ENCODE data around the gene ARHGDIA. TPM values are rescaled to one million over a fixed set of nuclear protein-coding genes. Genes with fewer than 3 reads are reported as not detected.

Gene ARHGDIA
- total and polyA plus RNA-seq, 2 experiments from 2014 or later = 80.7 to 295 TPM

DNA sequence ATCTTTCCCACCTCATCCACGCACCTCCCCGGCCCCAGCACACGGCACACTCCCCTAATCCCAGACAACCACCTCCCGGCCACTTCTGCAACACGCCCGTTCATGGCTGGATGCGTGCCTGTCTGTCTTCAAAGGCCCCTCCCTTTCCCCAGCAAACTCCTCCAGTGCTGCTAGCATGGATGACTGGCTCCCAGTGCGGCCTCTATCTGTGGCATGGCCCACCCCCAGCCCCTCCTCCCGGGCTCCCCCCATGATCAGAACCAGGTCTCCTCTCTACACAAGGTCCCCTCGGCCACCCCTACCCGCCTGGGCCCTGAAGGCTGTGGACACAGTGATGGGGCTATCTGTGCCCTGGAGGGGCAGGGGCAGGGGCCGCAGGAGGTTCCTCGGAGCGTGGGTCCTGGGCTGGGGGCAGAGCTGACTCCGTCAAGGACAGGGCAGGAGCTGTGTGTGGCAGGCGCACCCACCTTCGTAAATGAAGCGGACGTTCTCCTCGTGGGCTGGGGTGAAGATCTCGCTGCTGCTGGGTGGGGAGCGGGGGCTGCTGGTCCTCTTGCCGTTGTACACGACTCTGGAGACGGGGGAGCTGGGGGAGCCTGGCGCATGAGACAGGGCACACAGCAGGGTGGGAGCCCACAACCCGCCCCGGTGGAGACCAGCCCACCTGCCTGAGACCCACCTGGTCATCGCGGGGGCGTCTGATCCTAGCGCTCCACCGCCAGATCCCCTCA, 47.2 kb downstream of the ARHGDIA start:
- no peaks in the 10 kb centered on the region for H3K27me3 ChIP-seq
- no peak overlapping the region for H3K4me2 ChIP-seq
- H3K4me1 ChIP-seq (ENCODE audit: insufficient read depth) = peaks cover 13% of the 10 kb centered on the region
- H2AFZ ChIP-seq = no peak overlapping the region
- no peaks in the 10 kb centered on the region for H3K36me3 ChIP-seq (replicated peaks; ENCODE audit: insufficient read depth, low read depth)
- no peaks in the 10 kb centered on the region for H3K9me3 ChIP-seq (ENCODE audit: low read depth)
- no peaks in the 10 kb centered on the region for H4K20me1 ChIP-seq (ENCODE audit: insufficient read depth, poor library complexity, severe bottlenecking)
- H3K27ac ChIP-seq = no peak overlapping the region
- no peak overlapping the region for H3K4me3 ChIP-seq
- 98% methylated on average over 20 of the region's 33 CpGs for WGBS (ENCODE audit: low lambda C conversion rate, missing lambda C conversion rate)
- no peak for TF ChIP-seq EZH2phosphoT487 (IDR thresholded peaks at IDR 0.05; ENCODE audit: low read depth, severe bottlenecking, unreplicated experiment)
- no peak for TF ChIP-seq EZH2 (IDR thresholded peaks at IDR 0.05; ENCODE audit: borderline replicate concordance)
- TF ChIP-seq, protein P1, sequence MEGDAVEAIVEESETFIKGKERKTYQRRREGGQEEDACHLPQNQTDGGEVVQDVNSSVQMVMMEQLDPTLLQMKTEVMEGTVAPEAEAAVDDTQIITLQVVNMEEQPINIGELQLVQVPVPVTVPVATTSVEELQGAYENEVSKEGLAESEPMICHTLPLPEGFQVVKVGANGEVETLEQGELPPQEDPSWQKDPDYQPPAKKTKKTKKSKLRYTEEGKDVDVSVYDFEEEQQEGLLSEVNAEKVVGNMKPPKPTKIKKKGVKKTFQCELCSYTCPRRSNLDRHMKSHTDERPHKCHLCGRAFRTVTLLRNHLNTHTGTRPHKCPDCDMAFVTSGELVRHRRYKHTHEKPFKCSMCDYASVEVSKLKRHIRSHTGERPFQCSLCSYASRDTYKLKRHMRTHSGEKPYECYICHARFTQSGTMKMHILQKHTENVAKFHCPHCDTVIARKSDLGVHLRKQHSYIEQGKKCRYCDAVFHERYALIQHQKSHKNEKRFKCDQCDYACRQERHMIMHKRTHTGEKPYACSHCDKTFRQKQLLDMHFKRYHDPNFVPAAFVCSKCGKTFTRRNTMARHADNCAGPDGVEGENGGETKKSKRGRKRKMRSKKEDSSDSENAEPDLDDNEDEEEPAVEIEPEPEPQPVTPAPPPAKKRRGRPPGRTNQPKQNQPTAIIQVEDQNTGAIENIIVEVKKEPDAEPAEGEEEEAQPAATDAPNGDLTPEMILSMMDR (IDR thresholded peaks at IDR 0.05; ENCODE audit: poor library complexity) = no peak
- peaks cover 19% of the 10 kb centered on the region for H3K79me2 ChIP-seq
- H3K9me2 ChIP-seq (replicated peaks; ENCODE audit: insufficient read depth) = no peaks in the 10 kb centered on the region
- no peak for DNase-seq (ENCODE audit: low spot score)

GRCh38 chr17:81822996-81823819, 47.9 kb downstream of the ARHGDIA start:
- peaks cover 13% of the 10 kb centered on the region for H3K4me1 ChIP-seq (ENCODE audit: insufficient read depth)
- no peak overlapping the region for H3K4me2 ChIP-seq
- no peaks in the 10 kb centered on the region for H3K36me3 ChIP-seq (replicated peaks; ENCODE audit: insufficient read depth, low read depth)
- no peaks in the 10 kb centered on the region for H3K27me3 ChIP-seq
- H3K27ac ChIP-seq = no peak overlapping the region
- H2AFZ ChIP-seq = no peak overlapping the region
- TF ChIP-seq EZH2 (IDR thresholded peaks at IDR 0.05; ENCODE audit: borderline replicate concordance) (no peak), EZH2phosphoT487 (IDR thresholded peaks at IDR 0.05; ENCODE audit: low read depth, severe bottlenecking, unreplicated experiment) (no peak)
- TF ChIP-seq, protein P1 (IDR thresholded peaks at IDR 0.05; ENCODE audit: poor library complexity) = no peak
- no peaks in the 10 kb centered on the region for H3K9me2 ChIP-seq (replicated peaks; ENCODE audit: insufficient read depth)
- peaks cover 11% of the 10 kb centered on the region for H3K79me2 ChIP-seq
- no peak for DNase-seq (ENCODE audit: low spot score)
- WGBS (ENCODE audit: low lambda C conversion rate, missing lambda C conversion rate) = 96% methylated on average over 23 of the region's 30 CpGs
- H3K9me3 ChIP-seq (ENCODE audit: low read depth) = no peaks in the 10 kb centered on the region
- no peaks in the 10 kb centered on the region for H4K20me1 ChIP-seq (ENCODE audit: insufficient read depth, poor library complexity, severe bottlenecking)
- no peak overlapping the region for H3K4me3 ChIP-seq

DNA sequence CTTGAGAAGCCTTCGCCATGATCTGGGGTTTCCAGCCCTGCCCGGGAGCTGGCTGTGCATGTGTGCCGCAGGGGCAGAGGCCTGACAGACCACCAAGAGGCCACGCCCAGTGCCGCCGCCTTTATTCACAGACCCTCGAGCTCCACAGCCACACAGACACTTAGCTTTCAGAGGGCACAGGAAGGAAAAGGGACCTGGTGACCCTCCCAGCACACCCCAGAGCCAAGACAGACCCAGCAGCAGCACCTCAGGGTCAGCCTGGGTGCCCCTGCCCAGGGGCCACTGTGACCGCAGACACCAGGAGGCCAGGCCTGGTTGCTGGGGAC, 48.9 kb downstream of the ARHGDIA start:
- Histone ChIP-seq H3K9me2 (replicated peaks; ENCODE audit: insufficient read depth) (no peaks in the 10 kb centered on the region), H2AFZ (no peak overlapping the region), H4K20me1 (ENCODE audit: insufficient read depth, poor library complexity, severe bottlenecking) (no peaks in the 10 kb centered on the region), H3K36me3 (replicated peaks; ENCODE audit: insufficient read depth, low read depth) (no peaks in the 10 kb centered on the region), H3K4me1 (ENCODE audit: insufficient read depth) (peaks cover 13% of the 10 kb centered on the region), H3K4me3 (no peak overlapping the region), H3K4me2 (no peak overlapping the region), H3K79me2 (peaks cover 5% of the 10 kb centered on the region), H3K9me3 (ENCODE audit: low read depth) (no peaks in the 10 kb centered on the region), H3K27me3 (no peaks in the 10 kb centered on the region), H3K27ac (peak overlapping the region; percentile 85)
- 90% methylated on average over 4 of the region's 8 CpGs for WGBS (ENCODE audit: low lambda C conversion rate, missing lambda C conversion rate)
- DNase-seq (ENCODE audit: low spot score) = no peak
- TF ChIP-seq, protein P1 (IDR thresholded peaks at IDR 0.05; ENCODE audit: poor library complexity) = no peak
- TF ChIP-seq EZH2 (IDR thresholded peaks at IDR 0.05; ENCODE audit: borderline replicate concordance) = no peak
- no peak for TF ChIP-seq EZH2phosphoT487 (IDR thresholded peaks at IDR 0.05; ENCODE audit: low read depth, severe bottlenecking, unreplicated experiment)

All from hepatocyte (in vitro differentiated cells).